Stimulated activated naive CD8-positive, alpha-beta T cell treated with anti-CD3 and anti-CD28 coated beads, Interleukin-15, amount 100 ng/mL, for 72 hours (primary cell): ENCODE measurements around the gene SPATA31C2.
"Not testable (repeated sequence)": the region's sequence is repeated elsewhere in the genome, so short reads cannot be mapped to it uniquely, and the experiment has no call there.

Experiments used
- ATAC-seq: fragments of 150-1000 bp; cut with Tn5 transposase; 2 replicates; pipeline ENCODE4 v1.10.0; 2021; ENCODE audit warnings: mild to moderate bottlenecking, moderate library complexity
- DNase-seq, 2 donors: peaks; one replicate each; pipeline ENCODE4 v3.0.0; 2021 to 2022
- H3K27ac Mint-ChIP-seq, 2 donors: one replicate each; pipeline ENCODE4 v1.8.0; 2022; ENCODE audit warnings: mild to moderate bottlenecking in 2 of 2, mixed read lengths in 2 of 2, moderate library complexity in 2 of 2
- H3K27me3 Mint-ChIP-seq: one replicate; pipeline ENCODE4 v1.8.0; 2022; ENCODE audit warnings: mixed read lengths
- H3K4me1 Mint-ChIP-seq: one replicate; pipeline ENCODE4 v1.8.0; 2022; ENCODE audit warnings: mild to moderate bottlenecking, mixed read lengths
- H3K4me3 Mint-ChIP-seq, 2 donors: one replicate each; pipeline ENCODE4 v1.8.0; 2022; ENCODE audit warnings: mild to moderate bottlenecking in 2 of 2, mixed read lengths in 2 of 2, moderate library complexity in 1 of 2
- H3K9me3 Mint-ChIP-seq, 2 donors: one replicate each; pipeline ENCODE4 v1.8.0; 2022; ENCODE audit warnings: mixed read lengths in 2 of 2

The SPATA31C2 gene

DNA sequence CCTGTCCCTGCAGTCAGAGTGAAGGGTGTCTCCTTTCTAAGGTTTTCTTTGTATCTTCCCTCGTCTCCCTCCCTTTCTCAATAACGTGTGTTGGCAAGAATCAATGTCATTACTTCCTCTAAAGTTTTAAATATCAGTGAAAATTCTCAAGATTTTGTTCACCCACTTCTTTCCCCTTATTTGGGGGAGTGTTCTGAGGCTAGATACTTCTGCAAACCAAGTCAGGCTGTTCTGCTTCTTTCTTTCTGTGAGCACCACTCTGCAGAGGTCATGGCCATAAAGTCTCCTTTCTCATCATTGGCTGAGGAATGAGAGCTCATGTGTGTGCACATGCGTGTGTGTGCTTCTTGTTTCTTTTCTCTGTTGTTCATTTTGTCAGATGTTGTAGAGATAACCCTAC is 26.6 kb upstream of the SPATA31C2 start:
- Mint-ChIP-seq H3K4me3 (no peak overlapping the region), H3K27me3 (peaks cover 25% of the 10 kb centered on the region), H3K4me1 (no peaks in the 10 kb centered on the region), H3K9me3 (no peaks in the 10 kb centered on the region), H3K27ac (no peak overlapping the region)
- ATAC-seq (no peak), DNase-seq (no peak)

DNA sequence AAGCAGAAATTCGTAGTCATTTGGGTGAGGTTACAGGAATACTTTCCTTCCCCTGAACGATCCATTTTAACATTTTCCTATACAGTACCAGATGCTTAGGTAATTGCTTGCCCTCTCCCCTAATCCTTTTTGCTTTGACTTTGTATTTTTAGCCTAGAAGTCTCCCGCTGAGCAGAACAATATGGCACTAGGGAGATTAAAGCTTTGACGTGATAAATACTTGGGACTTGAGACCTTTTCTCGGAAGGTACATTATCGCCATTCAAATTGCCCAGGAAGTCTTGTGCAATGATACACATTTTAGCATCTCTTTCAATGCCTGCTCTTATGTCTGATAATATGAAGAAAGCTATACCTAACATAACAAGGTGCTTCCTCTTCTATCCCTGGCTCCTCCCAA is 22.9 kb upstream of the SPATA31C2 start:
- no peak for DNase-seq
- Mint-ChIP-seq H3K4me1 (no peaks in the 10 kb centered on the region), H3K27me3 (peaks cover 49% of the 10 kb centered on the region), H3K9me3 (no peaks in the 10 kb centered on the region), H3K4me3 (no peak overlapping the region), H3K27ac (no peak overlapping the region)
- no peak for ATAC-seq

DNA sequence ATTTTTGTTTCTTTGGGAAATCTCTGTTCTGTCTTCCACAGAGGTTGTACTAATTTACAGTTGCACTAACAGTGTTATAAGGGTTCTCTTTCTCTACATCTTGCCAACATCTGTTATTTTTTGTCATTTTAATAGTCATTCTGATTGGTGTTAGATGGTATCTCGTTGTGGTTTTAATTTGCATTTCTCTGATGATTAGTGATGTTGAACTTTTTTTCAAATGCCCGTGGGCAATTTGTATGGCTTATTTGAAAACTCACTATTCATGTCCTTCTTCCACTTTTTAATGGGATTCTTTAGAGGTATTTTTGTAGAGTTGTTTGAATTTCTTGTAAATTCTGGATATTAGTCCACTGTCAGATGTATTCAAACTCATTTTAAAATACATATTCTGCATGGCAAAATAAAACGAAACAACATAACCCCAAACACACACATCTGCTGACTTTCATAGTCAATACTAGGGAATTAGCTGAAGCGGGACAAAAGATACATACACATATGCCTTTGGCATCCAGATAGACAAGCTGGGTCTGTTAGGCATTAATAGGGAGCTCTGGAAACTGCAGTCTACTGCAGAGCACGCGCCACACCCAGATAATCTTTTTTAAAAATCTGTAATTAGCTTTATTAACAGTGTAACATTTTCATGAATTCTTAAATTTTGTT is 5.8 kb upstream of the SPATA31C2 start:
- no peak for DNase-seq
- H3K27ac Mint-ChIP-seq = no peak overlapping the region
- H3K9me3 Mint-ChIP-seq = no peaks in the 10 kb centered on the region
- H3K27me3 Mint-ChIP-seq = peaks cover 47% of the 10 kb centered on the region
- no peak for ATAC-seq
- no peak overlapping the region for H3K4me3 Mint-ChIP-seq
- no peaks in the 10 kb centered on the region for H3K4me1 Mint-ChIP-seq

DNA sequence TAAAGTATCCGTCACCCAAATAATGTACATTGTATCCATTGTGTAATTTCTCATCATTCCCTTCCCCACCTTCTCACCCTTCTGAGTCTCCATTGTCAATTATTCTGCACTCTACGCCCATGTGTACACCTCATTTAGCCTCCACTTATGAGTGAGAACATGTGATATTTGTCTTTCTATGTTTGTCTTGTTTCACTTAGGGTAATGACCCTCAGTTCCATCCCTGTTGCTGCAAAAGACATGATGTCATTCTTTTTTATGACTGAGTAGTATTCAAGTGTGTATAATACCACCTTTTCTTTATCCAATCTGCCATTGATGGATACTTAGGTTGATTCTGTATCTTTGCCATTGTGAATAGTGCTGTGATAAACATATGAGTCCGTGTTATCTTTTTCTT is 4.9 kb upstream of the SPATA31C2 start:
- ATAC-seq (no peak), DNase-seq (no peak)
- peaks cover 47% of the 10 kb centered on the region for H3K27me3 Mint-ChIP-seq
- no peaks in the 10 kb centered on the region for H3K4me1 Mint-ChIP-seq
- no peak overlapping the region for H3K4me3 Mint-ChIP-seq
- H3K27ac Mint-ChIP-seq = no peak overlapping the region
- H3K9me3 Mint-ChIP-seq = no peaks in the 10 kb centered on the region

DNA sequence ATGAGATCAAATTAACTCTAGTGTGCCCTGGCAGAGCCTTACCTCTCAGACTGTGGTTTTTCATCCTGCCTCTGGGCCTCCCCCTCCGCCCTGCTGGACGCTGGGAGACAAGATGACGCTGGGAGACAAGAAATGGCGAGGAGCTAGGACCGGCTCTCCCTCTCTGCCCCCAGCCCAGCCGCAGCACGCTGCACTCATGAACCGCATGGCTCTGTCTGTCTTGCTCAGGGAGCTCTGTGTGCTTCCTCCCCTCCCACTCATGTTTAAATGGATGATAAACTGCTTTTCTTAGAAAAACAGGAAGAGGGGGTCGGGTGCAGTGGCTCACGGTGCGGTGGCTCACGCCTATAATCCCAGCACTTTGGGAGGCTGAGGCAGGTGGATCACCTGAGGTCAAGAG is 4.7 kb downstream of the SPATA31C2 start:
- H3K9me3 Mint-ChIP-seq, DNase-seq, H3K4me1 Mint-ChIP-seq, ATAC-seq: not testable (repeated sequence)
- H3K27ac Mint-ChIP-seq = peak overlapping the region in 1 of 2 donors; percentile 90
- peak overlapping the region in 1 of 2 donors; percentile 66 for H3K4me3 Mint-ChIP-seq
- peaks cover 11% of the 10 kb centered on the region for H3K27me3 Mint-ChIP-seq

DNA sequence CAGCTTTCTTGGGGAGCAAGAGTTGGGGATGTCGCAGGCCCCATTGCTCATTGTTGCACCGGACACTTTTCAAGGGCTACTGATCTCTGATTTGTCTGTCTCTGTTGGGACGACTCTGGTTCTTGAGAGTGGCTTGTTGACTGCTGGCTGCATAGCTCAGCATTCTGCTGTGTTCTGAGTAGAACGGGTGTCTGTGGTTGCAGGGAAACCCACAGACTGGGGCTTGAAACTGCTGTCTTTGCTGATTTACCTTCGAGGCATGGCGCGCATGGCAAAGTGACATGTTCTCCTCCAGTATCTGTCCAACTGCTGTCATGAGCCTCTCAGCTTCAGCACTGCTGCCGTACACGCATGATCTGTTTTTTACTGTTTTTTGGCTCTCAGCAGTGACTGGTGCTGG is 8.7 kb downstream of the SPATA31C2 start:
- not testable (repeated sequence) for H3K4me3 Mint-ChIP-seq, ATAC-seq, H3K9me3 Mint-ChIP-seq, DNase-seq, H3K4me1 Mint-ChIP-seq, H3K27ac Mint-ChIP-seq
- H3K27me3 Mint-ChIP-seq = peaks cover 11% of the 10 kb centered on the region

DNA sequence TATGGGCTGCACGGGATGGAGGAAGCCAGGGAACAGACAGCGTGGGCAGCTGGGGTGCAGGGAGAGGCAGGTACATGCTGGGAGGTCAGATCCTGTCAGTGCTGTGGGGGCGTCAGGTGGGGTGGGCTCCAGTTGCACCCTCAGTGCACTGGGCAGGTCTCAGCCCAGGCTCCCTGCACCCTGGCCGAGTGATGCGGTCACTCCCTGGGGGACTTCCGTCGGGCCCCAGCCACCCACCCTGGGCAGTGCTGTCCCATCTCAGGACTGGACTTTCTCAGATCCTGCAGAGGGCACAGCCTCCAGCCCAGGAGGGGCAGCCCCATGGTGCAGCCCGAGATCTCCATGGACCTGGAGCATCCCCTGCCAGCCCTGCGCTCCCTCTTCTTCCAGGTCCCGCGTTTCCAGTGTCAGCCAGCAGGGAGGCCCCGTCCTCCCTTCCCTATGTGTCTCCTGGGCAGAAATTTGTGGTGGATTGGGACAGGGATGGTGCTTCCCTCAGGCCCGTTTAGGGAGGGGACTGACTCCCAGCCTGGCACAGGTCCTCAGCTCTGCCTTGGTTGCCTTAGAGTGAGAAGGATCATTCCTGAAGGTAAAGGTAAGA is 10.5 kb downstream of the SPATA31C2 start:
- H3K27ac Mint-ChIP-seq, DNase-seq, H3K4me1 Mint-ChIP-seq, H3K4me3 Mint-ChIP-seq, ATAC-seq, H3K9me3 Mint-ChIP-seq: not testable (repeated sequence)
- H3K27me3 Mint-ChIP-seq = peaks cover 11% of the 10 kb centered on the region

DNA sequence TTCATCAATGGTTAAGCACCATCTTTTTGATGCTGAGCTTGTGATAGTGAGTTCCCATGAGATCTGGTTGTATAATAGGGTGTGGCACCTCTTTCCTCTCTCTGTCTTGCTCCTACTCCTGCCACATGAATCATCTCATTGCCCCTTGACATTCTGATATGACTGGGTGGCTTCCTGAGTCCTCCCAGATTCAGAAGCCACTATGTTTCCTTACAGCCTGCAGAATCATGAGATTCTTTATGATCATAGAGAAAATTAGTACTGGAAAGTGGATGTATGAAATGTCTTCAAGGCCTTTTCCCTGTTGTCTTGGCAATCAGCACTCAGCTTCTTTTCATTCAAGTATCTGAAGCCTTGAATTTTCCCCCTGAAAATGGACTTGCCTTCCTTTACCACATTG is 14.9 kb downstream of the SPATA31C2 start:
- not testable (repeated sequence) for DNase-seq, ATAC-seq, H3K27me3 Mint-ChIP-seq, H3K27ac Mint-ChIP-seq, H3K4me3 Mint-ChIP-seq, H3K9me3 Mint-ChIP-seq, H3K4me1 Mint-ChIP-seq

DNA sequence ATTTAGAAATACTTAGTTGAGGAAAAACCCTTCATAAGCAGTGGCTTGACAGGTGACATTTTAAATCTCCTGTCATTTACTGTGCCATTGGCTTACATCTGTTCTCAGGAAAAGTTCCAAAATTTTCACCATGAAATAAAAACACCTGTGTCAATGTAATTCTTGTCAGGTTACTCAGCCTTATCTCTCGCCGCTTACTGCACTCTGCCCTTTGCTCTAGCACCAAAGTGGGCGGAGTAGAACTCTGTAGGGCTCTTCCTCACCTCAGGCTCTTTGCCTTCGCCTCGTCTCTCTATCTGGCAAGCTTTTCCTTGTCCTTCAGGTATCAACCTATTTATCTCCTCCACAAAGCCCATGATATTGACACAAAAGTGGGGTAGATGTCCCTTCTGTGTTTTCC is 20.2 kb downstream of the SPATA31C2 start:
- H3K4me3 Mint-ChIP-seq, DNase-seq, H3K27ac Mint-ChIP-seq, H3K4me1 Mint-ChIP-seq, ATAC-seq, H3K9me3 Mint-ChIP-seq, H3K27me3 Mint-ChIP-seq: not testable (repeated sequence)

DNA sequence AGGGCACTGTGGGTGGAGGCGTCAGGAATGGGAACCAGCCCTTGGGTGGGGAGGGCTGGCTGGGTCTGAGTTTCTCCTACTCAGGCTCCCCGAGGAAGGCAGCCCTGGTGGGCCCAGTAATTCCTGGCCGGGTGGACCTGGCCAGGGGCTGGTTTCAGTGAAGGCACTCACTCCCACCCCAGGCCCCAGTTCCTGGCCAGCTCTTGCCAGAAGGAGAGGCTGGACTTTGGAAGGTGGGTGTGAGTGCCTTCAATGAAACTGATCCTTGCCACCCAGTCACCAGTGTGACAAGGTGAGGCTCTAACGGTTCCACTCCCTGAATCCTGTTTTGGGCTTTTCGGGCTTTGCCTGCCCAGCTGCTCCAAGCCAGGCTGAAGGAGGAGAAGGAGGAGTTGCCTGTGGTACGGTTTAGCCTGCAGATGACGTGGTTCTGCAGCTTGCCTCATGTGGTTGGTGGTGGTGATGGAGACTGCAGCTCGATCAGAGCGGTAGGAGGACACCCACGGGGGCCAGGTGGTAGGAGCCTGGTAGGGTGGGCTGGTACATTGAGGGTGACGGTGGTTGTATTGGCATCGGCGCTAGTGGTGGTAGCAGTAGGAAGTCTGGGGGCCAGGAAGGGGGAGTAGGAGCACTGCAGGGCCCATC is 23.2 kb downstream of the SPATA31C2 start:
- not testable (repeated sequence) for DNase-seq, H3K4me3 Mint-ChIP-seq, H3K27me3 Mint-ChIP-seq, H3K4me1 Mint-ChIP-seq, H3K27ac Mint-ChIP-seq, H3K9me3 Mint-ChIP-seq, ATAC-seq

DNA sequence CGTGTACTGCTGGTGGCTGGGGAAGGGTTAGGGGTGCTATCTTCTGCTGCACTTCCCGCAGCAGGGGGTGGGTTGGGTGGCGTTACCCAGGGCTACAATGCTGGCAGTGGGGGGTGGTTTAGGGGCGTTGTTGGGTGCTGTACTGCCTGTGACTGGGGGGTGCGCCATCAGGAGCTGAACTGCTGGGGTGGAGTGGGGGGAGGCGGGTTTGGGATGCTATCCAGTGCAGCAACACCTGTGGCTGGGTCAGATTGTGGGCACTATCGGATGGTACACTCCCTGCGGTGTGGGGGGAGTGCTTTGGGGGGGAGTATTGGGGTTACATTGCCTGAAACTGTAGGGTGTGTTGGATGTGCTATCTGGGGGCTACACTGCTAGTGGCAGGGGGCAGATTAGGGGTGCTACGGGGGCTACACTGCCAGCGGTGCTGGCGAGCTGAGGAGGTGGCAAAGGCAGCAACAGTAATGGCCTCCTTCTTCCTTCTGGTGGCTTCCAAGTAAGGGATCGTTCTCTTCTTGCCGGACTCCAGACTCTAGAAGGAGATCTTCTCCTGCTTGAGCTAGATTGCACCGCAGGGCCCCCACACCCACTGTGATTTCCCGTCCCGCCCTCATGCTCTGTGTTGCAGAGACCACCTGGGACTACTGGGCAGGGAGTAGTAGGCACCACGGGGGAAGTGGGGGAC is 23.9 kb downstream of the SPATA31C2 start:
- DNase-seq, H3K4me1 Mint-ChIP-seq, H3K9me3 Mint-ChIP-seq, H3K27me3 Mint-ChIP-seq, ATAC-seq, H3K27ac Mint-ChIP-seq, H3K4me3 Mint-ChIP-seq: not testable (repeated sequence)

DNA sequence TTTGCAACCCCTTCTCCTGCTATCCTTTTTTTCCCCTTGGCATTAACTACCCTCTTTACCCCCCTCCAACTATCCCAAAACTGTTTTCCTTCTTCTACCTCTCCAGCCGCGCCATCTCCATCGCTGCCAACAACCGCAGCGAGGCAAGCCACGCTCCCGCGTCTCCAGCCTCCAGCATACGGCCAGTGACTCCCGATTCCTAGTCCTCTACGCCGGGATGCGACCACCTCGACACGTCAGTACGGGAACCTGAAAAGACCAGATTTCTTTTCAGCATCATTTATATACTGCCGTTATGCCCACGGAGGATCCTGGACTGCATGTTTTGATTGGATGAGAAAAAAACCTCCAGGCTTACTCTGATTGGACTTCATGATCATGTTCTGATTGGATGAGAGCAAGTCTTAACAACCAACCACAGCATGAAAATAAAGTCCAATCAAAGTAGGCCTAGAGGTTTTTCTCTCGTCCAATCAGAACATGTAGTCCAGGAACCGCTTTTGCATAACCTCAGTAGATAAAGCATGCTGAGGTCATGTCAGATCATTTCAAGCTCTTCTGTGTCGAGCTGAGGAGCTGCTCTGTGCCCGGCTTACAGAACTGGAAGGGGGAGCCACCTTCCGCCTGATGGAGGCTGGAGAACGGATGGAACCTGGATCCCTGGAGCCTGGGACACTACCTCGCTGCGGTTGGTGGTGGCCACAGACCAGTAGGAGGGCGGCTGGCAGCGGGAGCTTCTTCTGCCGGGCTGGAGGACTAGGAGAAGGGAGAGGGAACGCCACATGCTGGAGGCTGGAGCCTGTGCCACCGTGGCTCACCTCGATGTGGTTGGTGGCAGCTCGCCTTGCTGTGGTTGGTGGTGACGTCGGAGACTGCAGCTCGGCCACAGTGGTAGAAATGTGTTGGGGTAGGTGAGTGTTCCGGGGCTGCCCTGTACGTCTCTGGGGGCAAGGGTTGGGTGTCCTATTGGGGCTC is 24.8 kb downstream of the SPATA31C2 start:
- not testable (repeated sequence) for H3K4me1 Mint-ChIP-seq, DNase-seq, ATAC-seq, H3K9me3 Mint-ChIP-seq, H3K4me3 Mint-ChIP-seq
- H3K27ac Mint-ChIP-seq = peak overlapping the region in 1 of 2 donors; percentile 57
- peaks cover 19% of the 10 kb centered on the region for H3K27me3 Mint-ChIP-seq

DNA sequence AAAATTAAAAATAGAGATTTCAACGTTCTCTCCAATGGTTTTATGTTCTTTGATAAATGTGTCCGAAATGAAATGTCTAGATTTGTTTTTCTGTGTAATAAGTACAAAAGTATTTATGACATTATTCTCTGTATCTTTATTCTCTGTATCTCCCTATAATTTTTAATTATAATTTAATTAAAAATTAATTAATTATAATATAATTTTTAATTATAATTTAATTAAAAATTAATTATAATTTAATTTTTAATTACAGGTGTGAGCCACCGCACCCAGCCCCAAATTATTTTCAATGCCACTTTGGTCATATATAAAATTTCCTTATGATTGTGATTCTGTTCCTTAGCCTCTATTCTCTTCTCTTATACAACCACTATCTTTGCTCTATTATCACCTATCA is 28.2 kb downstream of the SPATA31C2 start:
- H3K4me1 Mint-ChIP-seq = peaks cover 5% of the 10 kb centered on the region

DNA sequence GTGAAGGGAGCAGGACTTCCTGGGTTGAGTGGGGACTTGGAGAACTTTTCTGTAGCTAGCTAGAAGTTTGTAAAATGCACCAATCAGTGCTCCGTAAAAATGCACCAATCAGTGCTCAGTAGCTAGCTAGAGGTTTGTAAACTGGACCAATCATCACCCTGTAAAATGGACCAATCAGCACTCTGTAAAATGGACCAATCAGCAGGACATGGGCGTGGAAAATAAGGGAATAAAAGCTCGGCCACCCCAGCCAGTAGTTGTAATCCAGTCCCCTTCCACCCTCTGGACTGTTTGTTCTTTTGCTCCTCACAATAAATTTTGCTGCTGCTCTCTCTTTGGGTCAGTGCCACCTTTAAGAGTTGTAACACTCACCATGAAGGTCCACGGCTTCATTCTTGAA is 29.5 kb downstream of the SPATA31C2 start:
- Mint-ChIP-seq H3K4me1 (peaks cover 5% of the 10 kb centered on the region), H3K4me3 (no peak overlapping the region), H3K27ac (no peak overlapping the region), H3K27me3 (peaks cover 63% of the 10 kb centered on the region), H3K9me3 (peaks cover 0 to 11% of the 10 kb centered on the region in 2 donors)
- ATAC-seq (no peak), DNase-seq (no peak)

More for the DNA sequence above, 28.2 kb downstream of the SPATA31C2 start:
- no peak for ATAC-seq
- Mint-ChIP-seq H3K4me3 (no peak overlapping the region), H3K9me3 (peaks cover 0 to 11% of the 10 kb centered on the region in 2 donors), H3K27ac (no peak overlapping the region), H3K27me3 (peaks cover 51% of the 10 kb centered on the region)
- DNase-seq = no peak

DNA sequence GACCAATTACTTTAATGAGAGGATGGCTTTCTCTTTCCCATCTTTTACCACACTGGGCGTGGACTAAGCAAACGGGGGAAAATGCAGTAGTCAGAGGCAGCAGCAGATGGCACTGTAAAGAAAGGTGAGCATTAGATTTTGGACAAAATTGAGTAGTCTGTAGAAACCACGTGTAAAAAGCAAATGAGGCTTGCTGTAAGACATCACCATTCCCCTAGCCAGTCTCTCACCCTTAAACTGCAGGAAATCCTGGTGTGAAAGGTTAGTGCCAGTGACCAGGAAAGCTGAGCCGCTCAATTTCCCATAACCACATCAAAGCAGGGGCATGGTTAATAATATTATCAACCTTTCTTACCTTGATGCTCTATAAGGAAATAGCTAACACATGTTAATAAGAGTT is 31.8 kb downstream of the SPATA31C2 start:
- ATAC-seq = no peak
- Mint-ChIP-seq H3K9me3 (peaks cover 0 to 11% of the 10 kb centered on the region in 2 donors), H3K27me3 (peaks cover 59% of the 10 kb centered on the region), H3K27ac (no peak overlapping the region), H3K4me1 (peaks cover 5% of the 10 kb centered on the region), H3K4me3 (no peak overlapping the region)
- DNase-seq = no peak
